Caco-2 (cell line): ENCODE measurements around the gene ZBTB42. TPM values are rescaled to one million over a fixed set of nuclear protein-coding genes. Genes with fewer than 3 reads are reported as not detected.

Source experiments
- BruUV-seq: library from RNA; stranded (reverse); fragments of 400-500 nt; replicated peaks from 2 replicates; lab custom pipeline; 2021; lab: Mats Ljungman, UMichigan
- CTCF ChIA-PET: fragments of 300-600 bp; sonication (Branson Sonifier 250); formaldehyde crosslinking; loops from one replicate; lab custom pipeline; 2022; ENCODE audit warnings: antibody characterized with exemption; lab: Charles Lee
- POLR2A ChIA-PET: fragments of 300-600 bp; sonication (Branson Sonifier 250); formaldehyde crosslinking; loops from one replicate; lab custom pipeline; 2022; ENCODE audit warnings: antibody characterized with exemption; lab: Charles Lee
- DNase-seq, 2 experiments: peaks; one replicate each; pipeline versions ENCODE4 v3.0.0 to v3.0.0-alpha.2; 2020 to 2022
- H3K27me3 ChIP-seq: replicated peaks from 2 replicates; pipeline ENCODE4 v1.6.0; 2011; ENCODE audit warnings: low read length; ENCODE audit not compliant: control insufficient read depth, insufficient read depth
- H3K36me3 ChIP-seq: 2 replicates; pipeline ENCODE4 v1.5.1; 2011; ENCODE audit warnings: low read length; ENCODE audit not compliant: control insufficient read depth, insufficient read depth
- H3K4me1 ChIP-seq: fragments of 250-450 bp; sonication (Bioruptor Pico); 2 replicates; pipeline ENCODE4 v1.5.1; 2020; ENCODE audit warnings: mild to moderate bottlenecking
- H3K4me3 ChIP-seq: 2 replicates; pipeline ENCODE4 v1.5.1; 2011; ENCODE audit warnings: low read depth, mild to moderate bottlenecking, control low read depth, low read length
- H3K9me3 ChIP-seq: fragments of 250-450 bp; sonication (Bioruptor Pico); 2 replicates; pipeline ENCODE4 v1.5.1; 2020; ENCODE audit warnings: mild to moderate bottlenecking, moderate library complexity
- H3K27ac Mint-ChIP-seq: one replicate; pipeline ENCODE4 v1.8.0; 2022; ENCODE audit warnings: mixed read lengths; ENCODE audit not compliant: unreplicated experiment
- H3K27me3 Mint-ChIP-seq: one replicate; pipeline ENCODE4 v1.8.0; 2022; ENCODE audit warnings: mixed read lengths; ENCODE audit not compliant: insufficient read depth, unreplicated experiment
- H3K36me3 Mint-ChIP-seq: one replicate; pipeline ENCODE4 v1.8.0; 2022; ENCODE audit warnings: mild to moderate bottlenecking, mixed read lengths; ENCODE audit not compliant: insufficient read depth, unreplicated experiment
- H3K4me1 Mint-ChIP-seq: one replicate; pipeline ENCODE4 v1.8.0; 2022; ENCODE audit warnings: low read depth, mixed read lengths; ENCODE audit not compliant: unreplicated experiment
- H3K4me3 Mint-ChIP-seq: one replicate; pipeline ENCODE4 v1.8.0; 2022; ENCODE audit warnings: mild to moderate bottlenecking, moderate library complexity, mixed read lengths; ENCODE audit not compliant: unreplicated experiment
- H3K9me3 Mint-ChIP-seq: one replicate; pipeline ENCODE4 v1.8.0; 2022; ENCODE audit warnings: mixed read lengths; ENCODE audit not compliant: unreplicated experiment
- CTCF ChIP-seq, 2 experiments: fragments of 200-600 bp in 1 of 2; IDR thresholded peaks; 1 replicate in 1 of 2; 2 replicates in 1 of 2; pipeline versions ENCODE4 v1.5.1 to v1.8.0; 2011 to 2022; ENCODE audit warnings: antibody characterized with exemption in 1 of 2, control low read depth in 1 of 2, inconsistent platforms in 1 of 2, low read depth in 1 of 2, low read length in 1 of 2, mild to moderate bottlenecking in 1 of 2, moderate library complexity in 1 of 2; ENCODE audit not compliant: insufficient read depth in 1 of 2, severe bottlenecking in 1 of 2, unreplicated experiment in 1 of 2
- intact Hi-C: fragments of 100-400 bp; cut with micrococcal nuclease; formaldehyde crosslinking; loops from one replicate; pipeline ENCODE4 v1.10.0; 2022; ENCODE audit not compliant: unreplicated experiment
- total RNA-seq: library from RNA; stranded (reverse); gene quantifications from 2 replicates; pipeline ENCODE4 v1.2.3, GENCODE V29; 2022

Gene ZBTB42
- total RNA-seq, 1 experiment from 2014 or later, result 9.7 TPM

DNA sequence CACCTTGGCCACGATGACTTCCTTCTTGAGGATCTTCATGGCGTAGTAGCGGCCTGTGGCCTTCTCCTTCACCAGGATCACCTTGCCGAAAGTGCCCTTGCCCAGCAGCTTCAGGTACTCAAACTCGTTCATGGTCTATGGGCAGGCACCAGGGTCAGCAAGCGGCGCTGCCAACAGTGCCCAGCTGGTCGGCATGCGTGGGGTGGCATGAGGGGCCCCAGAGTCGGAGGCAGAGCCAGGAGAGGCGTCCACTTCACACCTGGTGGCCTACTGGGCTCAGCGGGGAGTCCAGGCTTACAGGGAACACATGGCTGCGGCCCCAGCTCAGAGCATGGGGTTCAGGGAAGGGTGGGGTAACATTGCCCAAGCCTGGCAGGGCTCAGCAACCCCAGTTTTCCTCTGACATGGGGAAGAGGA lies 25.8 kb upstream of the ZBTB42 start:
- Mint-ChIP-seq H3K27me3 (no peaks in the 10 kb centered on the region), H3K4me3 (no peak overlapping the region), H3K9me3 (no peaks in the 10 kb centered on the region), H3K4me1 (no peaks in the 10 kb centered on the region), H3K27ac (no peak overlapping the region), H3K36me3 (peaks cover 74% of the 10 kb centered on the region)
- Histone ChIP-seq H3K36me3 (peaks cover 7% of the 10 kb centered on the region), H3K4me3 (no peak overlapping the region), H3K9me3 (no peaks in the 10 kb centered on the region; the same call in 1 of the 2 replicates), H3K27me3 (no peaks in the 10 kb centered on the region), H3K4me1 (no peaks in the 10 kb centered on the region)
- intact Hi-C loops, result no loop called here
- BruUV-seq, result no TSS peak
- ChIA-PET CTCF (interaction anchor here (0.6 kb wide), 1 partner anchor 20 kb away, joined by 3 read pairs; no protein-coding TSS in a partner anchor), POLR2A (no interaction called here)
- no peak for TF ChIP-seq CTCF (IDR thresholded peaks at IDR 0.05; ENCODE audit: insufficient read depth in 1 of 2, low read depth in 1 of 2, low read length in 1 of 2, severe bottlenecking in 1 of 2, unreplicated experiment in 1 of 2)
- no peak for DNase-seq

- no peak overlapping the region for H3K27ac Mint-ChIP-seq
- Histone ChIP-seq H3K4me3 (no peak overlapping the region), H3K4me1 (no peaks in the 10 kb centered on the region), H3K27me3 (no peaks in the 10 kb centered on the region), H3K9me3 (no peaks in the 10 kb centered on the region; the same call in 1 of the 2 replicates), H3K36me3 (peaks cover 2% of the 10 kb centered on the region)
- H3K4me3 Mint-ChIP-seq, result peak overlapping the region; percentile 13
- POLR2A ChIA-PET, result no interaction called here
- no peak for DNase-seq
- CTCF ChIA-PET, result no interaction called here
- H3K36me3 Mint-ChIP-seq, result peaks cover 60% of the 10 kb centered on the region
- H3K4me1 Mint-ChIP-seq, result no peaks in the 10 kb centered on the region
- H3K9me3 Mint-ChIP-seq, result no peaks in the 10 kb centered on the region
- BruUV-seq, result no TSS peak
- no peak for TF ChIP-seq CTCF (IDR thresholded peaks at IDR 0.05; ENCODE audit: insufficient read depth in 1 of 2, low read depth in 1 of 2, low read length in 1 of 2, severe bottlenecking in 1 of 2, unreplicated experiment in 1 of 2)
- intact Hi-C loops, result no loop called here
- no peaks in the 10 kb centered on the region for H3K27me3 Mint-ChIP-seq
These were observed 24.4 kb upstream of the ZBTB42 start for GRCh38 chr14:104776481-104776880.

- H3K4me1 ChIP-seq, result no peaks in the 10 kb centered on the region
- DNase-seq, result no peak
- POLR2A ChIA-PET, result no interaction called here
- H3K4me3 ChIP-seq, result no peak overlapping the region
- BruUV-seq, result no TSS peak
- CTCF ChIA-PET, result no interaction called here
- H3K4me1 Mint-ChIP-seq, result no peaks in the 10 kb centered on the region
- no peaks in the 10 kb centered on the region for H3K27me3 ChIP-seq
- no peaks in the 10 kb centered on the region for H3K27me3 Mint-ChIP-seq
- H3K27ac Mint-ChIP-seq, result no peak overlapping the region
- H3K9me3 Mint-ChIP-seq, result no peaks in the 10 kb centered on the region
- H3K36me3 Mint-ChIP-seq, result peaks cover 53% of the 10 kb centered on the region
- H3K4me3 Mint-ChIP-seq, result peak overlapping the region; percentile 13
- no peak for TF ChIP-seq CTCF (IDR thresholded peaks at IDR 0.05; ENCODE audit: insufficient read depth in 1 of 2, low read depth in 1 of 2, low read length in 1 of 2, severe bottlenecking in 1 of 2, unreplicated experiment in 1 of 2)
- no peaks in the 10 kb centered on the region for H3K9me3 ChIP-seq
- no peaks in the 10 kb centered on the region; the same call in none of the 2 replicates for H3K36me3 ChIP-seq
- intact Hi-C loops, result no loop called here
These were observed 23.7 kb upstream of the ZBTB42 start for GRCh38 chr14:104776961-104777807.
